SW480 (cell line): ENCODE data around the gene STPG3.
"Not testable (repeated sequence)": the region's sequence is repeated elsewhere in the genome, so short reads cannot be mapped to it uniquely, and the experiment has no call there.

Experiments used
- DNase-seq: peaks from one replicate; pipeline ENCODE4 v3.0.0-alpha.2; 2016; ENCODE audit warnings: low spot score

STPG3 gene

GRCh38 chr9:137245450-137246421, 5.3 kb upstream of the STPG3 start:
- DNase-seq = no peak

DNA sequence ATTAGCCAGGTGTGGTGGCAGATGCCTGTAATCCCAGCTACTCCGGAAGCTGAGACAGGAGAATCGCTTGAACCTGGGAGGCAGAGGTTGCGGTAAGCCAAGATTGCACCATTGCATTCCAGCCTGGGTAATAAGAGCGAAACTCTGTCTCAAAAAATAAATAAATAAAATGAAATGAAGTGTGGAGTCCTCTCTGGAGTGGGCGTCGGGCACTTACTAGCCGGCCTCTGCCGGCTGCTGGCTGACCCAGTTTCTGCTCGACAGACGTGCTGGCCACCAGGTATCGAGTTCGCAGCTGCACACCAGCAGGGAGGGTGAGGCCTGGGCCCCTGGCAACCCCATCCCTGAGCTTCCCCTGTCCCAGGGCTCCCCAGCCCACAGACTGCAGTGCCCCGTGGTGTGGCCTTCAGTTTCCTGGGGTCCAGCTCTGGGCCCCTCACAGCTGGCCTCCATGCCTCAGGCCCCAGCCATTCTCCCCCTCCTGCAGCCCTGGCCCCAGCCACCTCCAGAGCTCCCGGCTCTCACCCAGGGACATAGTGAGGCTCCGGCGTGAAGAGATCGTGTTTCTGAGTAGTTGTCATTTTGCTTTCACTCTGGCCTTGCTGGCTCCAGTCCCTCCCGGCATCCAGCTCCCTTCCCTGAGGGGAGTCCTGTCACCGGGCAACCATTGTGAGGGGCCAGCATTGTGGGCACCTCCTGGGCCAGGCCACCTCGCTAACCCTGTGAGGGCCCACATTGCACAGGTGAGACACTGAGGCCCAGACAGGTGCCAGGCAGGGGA, 3.8 kb upstream of the STPG3 start:
- DNase-seq = no peak

DNA sequence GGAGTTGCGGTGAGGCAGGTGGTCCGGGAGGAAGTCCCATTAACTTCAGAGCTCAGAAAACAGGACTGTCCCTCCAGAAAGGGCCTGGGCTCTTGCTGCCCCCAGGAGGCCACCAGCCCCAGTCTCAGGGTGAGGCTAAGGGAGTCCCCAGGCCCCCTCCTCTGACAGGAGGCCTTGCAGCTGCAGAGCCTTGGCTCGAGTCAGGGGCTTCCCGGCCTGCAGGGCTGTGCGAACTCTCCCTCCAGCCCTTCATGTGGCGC, 3.2 kb upstream of the STPG3 start:
- DNase-seq = no peak

DNA sequence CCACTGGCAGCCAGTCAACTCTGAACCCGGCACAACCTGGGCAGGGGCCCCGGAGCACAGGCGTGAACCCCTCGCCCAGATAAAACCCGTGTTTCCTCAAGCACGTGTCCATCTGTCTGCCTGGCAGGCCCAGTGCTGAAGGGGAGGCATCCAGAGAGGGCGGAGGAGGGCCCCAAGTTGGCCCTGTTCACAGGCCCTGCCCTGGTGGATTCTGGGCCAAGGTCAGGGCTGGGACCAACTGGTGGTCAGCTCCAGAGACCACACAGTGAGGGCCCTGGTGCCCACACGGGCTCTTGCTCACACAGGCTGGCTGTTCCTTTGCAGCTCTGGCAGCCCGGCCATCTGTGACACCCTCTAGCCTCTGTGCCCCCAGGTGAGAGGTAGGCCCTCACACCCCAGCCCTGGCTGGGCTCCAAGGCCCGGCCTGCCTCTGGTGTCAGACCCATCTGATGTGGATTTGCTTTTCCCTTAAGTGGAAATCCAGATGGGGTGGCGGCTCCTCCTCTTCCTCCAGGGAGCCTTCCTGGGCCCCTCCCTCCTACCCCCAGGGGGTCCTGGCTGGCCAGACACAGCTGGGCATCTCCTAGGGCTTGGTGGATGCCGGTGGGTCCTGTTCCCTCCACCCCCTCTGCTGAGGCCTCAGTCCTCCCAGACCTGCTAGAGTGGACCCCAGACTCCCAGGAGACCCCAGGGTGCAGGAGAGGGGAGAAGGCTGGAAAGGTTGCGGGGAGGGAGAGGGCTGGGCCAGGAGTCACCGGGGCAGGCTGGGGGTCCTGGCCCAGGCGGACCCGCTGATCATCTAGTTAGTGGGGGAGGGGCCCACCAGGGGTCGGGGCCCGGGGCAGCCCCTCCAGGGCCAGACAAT, 525 bp upstream of the STPG3 start:
- DNase-seq = no peak

DNA sequence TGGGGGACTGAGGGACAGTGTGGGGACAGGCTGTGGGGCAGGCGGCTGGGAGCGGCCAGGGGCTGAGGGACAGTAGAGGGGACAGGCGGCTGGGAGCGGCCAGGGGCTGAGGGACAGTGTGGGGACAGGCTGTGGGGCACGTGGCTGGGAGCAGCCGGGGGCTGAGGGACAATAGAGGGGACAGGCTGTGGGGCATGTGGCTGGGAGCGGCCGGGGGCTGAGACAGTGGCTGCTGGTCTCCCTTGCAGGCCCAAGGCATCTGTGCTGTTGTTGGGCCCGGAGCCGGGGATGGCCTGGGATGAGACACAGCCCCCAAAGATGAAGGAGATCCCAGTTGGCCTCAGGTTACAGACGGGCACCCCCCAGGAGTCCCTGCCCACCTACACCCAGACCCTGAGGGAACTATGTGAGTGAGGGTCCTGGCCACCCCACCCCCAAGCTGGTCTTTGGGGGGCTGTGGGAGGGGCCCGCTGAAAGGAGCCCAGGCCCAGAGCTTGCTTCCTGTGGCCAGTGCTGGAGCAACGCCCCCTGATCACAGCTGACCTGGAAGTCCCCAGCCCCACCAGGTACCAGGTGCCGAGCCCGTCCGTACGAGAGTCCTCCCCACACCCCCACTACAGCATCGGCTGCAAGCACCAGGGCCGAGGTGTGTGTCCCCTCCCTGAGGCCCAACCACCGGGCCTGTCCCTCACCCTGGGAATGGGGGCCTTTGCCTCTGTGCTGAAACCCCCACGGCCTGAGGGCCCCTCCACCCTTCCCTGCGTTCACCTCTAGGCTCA, 593 bp downstream of the STPG3 start:
- DNase-seq = no peak

DNA sequence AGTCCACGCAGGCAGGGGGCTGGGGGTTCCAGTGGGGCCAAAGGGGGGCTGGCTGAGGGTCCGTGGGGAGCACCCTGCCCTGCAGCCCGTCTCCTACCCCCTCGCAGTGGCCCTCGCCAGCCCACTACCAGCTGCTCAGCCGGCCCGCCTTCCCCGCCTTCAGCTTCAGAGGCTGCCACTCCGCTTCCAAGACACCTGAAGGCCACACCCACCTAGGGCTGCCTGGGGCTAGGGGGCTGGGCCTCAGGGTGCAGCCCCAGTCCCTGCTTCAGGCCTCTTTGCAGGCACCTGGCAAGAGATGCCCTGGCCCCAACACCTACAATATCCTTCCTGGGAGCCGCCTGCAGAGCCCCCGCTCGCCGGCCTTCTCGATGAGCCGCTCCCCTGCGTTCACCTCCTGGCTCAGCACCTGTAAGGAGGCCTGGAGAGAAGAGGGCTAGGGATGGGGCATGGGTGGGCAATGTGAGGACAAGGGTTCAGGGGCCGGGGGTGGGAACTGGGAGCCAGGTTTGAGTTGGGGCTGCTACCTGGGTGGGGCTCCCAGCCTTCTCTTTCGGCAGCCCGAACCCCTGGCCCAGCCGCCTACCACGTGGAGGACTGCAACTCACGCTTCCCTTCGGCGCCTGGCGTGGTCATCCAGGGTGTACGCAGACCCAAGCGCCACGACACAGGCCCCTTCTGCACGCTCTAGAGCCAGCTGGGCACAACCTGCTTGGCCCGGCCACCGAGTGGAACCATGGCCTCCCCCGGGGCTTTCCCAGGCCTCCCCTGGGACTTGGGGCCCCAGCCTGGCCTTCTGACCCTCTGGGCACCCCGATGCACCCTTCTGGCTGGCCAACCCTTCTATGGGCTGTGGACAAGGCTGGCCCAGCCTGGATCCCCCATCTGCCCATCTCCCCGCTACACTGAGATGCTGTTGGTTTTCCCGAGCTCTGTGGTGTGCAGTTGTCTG, 1.7 kb downstream of the STPG3 start:
- no peak for DNase-seq

- no peak for DNase-seq
These were observed 2.9 kb downstream of the STPG3 start for GRCh38 chr9:137253717-137254623.

DNA sequence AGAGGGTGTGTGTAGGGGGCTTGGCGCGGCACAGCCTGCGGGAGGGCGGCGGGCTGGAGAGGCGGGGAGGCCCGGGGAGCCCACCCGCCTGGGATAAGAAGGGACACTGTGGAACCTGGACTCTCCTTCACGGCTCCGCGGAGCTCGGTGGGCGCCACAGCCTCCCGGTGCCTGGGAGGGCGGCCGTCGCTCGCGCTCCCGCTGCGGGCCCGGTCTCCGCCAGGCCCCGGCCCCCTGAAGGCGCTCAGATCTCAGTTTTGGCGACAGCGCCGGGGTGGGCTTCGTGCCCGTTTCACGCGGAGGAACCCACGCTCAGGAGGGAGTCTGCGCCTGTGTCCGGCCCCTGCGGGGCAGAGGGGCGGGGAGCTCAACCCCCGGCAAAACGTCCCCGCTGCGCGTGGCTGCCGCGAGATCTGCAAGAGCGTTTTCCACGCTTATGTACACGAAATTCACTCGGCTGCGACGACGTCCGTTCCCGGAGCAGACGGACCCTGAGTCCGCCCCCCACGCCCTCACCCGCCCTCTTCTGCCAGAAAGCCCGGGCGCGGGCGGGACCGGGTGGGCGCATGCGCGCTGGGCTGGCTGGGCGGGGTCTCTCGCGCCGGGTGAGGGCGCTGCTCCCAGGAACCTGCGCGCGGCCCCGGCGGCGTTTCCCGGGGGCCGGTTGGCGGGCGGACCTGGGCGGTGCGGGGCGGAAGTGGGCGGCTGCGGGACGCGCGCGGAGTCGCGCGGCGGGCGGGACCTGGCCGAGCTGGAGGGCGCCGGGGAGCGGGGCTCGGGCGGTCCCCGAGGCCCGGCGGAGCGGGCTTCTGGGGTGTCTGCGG, 3.8 kb downstream of the STPG3 start, which contains the start of gene NELFB:
TSS of gene NELFB (plus strand) at position 704 of the 824 bp plus-strand sequence.
- DNase-seq = peak; percentile 72

GRCh38 chr9:137255448-137256114, 4.5 kb downstream of the STPG3 start:
- peak; percentile 37 for DNase-seq

GRCh38 chr9:137256362-137256761, 5.3 kb downstream of the STPG3 start:
- DNase-seq = no peak

GRCh38 chr9:137256856-137257255, 5.8 kb downstream of the STPG3 start:
- no peak for DNase-seq

DNA sequence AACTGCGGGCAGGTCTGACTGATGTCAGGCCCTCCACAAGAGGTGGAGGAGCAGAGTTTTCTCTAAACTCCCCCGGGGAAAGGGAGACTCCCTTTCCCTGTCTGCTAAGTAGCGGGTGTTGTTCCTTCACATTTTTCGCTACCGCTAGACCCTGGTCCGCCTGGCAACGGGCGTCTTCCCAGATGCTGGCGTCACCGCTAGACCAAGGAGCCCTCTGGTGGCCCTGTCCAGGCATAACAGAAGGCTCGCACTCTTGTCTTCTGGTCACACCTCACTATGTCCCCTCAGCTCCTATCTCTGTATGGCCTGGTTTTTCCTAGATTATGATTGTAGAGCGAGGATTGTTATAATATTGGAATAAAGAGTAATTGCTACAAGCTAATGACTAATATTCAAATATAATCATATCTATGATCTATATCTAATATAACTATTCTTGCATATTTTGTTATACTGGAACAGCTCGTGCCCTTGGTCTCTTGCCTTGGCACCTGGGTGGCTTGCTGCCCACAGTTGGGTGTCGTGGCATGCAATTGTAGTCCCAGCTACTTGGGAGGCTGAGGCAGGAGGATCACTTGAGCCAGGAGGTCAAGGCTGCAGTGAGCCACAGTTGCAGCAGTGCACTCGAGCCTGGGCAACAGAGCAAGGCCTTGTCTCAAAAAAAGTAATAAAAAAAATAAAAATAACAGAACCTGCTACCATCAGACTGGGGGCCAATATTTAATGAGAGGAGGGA, 11.3 kb downstream of the STPG3 start:
- not testable (repeated sequence) for DNase-seq

GRCh38 chr9:137262909-137263285, 11.8 kb downstream of the STPG3 start:
- DNase-seq = no peak

DNA sequence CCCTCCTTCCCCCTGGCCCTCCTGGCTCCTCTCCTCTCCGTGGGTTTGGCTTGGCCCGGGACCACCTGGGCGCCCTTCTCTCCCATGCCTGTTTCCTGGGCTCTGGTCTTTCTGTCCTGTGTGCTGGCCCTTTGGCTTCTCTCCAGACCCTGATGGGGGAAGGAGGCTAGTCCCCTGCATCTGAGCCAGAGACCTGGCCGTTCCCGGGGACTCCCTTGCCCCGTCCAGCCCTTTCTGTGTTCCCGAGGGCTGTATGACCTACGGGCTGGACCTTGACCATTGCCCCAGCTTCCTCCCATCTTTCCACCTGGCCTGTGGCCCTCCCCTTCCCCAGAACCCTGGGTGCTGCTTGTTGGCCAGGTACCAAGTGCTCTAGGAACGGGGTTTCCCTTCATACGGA, 12.4 kb downstream of the STPG3 start:
- DNase-seq = no peak

DNA sequence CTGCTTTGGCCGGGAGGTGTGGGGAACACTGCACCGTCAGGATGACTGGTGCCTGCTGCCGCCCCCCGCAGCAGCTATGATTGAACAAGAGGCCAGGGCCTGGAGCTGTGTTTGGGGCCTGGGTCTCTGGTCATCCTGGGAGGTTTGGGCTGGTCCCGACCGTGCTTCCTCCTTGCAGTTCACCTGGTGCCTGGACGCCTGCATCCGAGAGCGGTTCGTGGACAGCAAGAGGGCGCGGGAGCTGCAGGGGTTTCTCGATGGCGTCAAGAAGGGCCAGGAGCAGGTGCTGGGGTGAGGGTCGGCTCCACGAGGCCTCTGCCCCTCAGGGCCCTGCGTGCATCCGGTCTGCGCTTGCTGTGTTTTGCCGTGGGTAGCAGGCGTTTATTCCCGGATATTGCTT, 13.0 kb downstream of the STPG3 start:
- DNase-seq = no peak

DNA sequence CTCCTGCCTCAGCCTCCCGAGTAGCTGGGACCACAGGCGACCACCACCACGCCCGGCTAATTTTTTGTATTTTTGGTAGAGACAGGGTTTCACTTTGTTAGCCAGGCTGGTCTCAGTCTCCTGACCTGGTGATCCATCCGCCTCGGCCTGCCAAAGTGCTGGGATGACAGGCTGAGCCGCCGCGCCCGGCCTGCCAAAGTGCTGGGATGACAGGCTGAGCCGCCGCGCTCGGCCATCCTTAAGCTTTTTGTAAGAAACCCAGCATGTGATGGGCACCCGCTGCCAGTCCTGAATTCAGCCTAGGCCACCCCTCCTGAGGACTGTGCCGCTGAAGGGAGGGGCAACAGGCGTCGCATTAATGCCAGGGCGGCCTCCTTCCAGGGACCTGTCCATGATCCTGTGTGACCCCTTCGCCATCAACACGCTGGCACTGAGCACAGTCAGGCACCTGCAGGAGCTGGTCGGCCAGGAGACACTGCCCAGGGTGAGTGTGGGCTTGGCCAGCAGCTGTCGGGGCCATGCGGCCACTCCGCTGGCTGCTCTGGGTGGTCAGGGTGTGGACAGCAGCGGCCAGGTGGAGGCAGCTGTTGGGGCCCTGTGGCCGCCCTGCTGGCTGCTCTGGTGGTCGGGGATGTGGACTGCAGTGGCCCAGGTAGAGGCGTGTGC, 14.5 kb downstream of the STPG3 start:
- DNase-seq = no peak

GRCh38 chr9:137266162-137266527, 15.1 kb downstream of the STPG3 start:
- no peak for DNase-seq
